Vagina (tissue), 2 donors: ENCODE data around the gene KLHL25. TPM values are rescaled to one million over a fixed set of nuclear protein-coding genes. Genes with fewer than 3 reads are reported as not detected.

Experiments
- DNase-seq, 2 donors: peaks; one replicate each; pipeline ENCODE4 v3.0.0-alpha.2; 2017; ENCODE audit errors: extremely low spot score in 2 of 2
- H3K27ac ChIP-seq: fragments of 200-600 bp; sonication (generic); one replicate; pipeline ENCODE4 v1.5.1; 2019
- H3K27me3 ChIP-seq: fragments of 200-600 bp; sonication (generic); one replicate; pipeline ENCODE4 v1.5.1; 2019
- H3K36me3 ChIP-seq, 2 donors: fragments of 200-600 bp; sonication (generic); one replicate each; pipeline ENCODE4 v1.5.1; 2017 to 2019
- H3K4me1 ChIP-seq: fragments of 200-600 bp; sonication (generic); one replicate; pipeline ENCODE4 v1.5.1; 2019
- H3K4me3 ChIP-seq, 2 donors: fragments of 200-600 bp; sonication (generic); 1 replicate in 1 of 2; 2 replicates in 1 of 2; pipeline ENCODE4 v1.5.1; 2016 to 2019
- H3K9me3 ChIP-seq: fragments of 200-600 bp; sonication (generic); one replicate; pipeline ENCODE4 v1.5.1; 2019
- POLR2A ChIP-seq, 2 donors: fragments of 450-650 bp; IDR thresholded peaks; one replicate each; pipeline ENCODE4 v1.6.1; 2017; ENCODE audit warnings: antibody characterized with exemption in 2 of 2, mild to moderate bottlenecking in 2 of 2, moderate library complexity in 2 of 2
- POLR2AphosphoS5 ChIP-seq, 2 donors: sonication (generic); formaldehyde crosslinking; IDR thresholded peaks; one replicate each; pipeline ENCODE4 v1.9.0; 2017; ENCODE audit warnings: antibody characterized with exemption in 2 of 2, mild to moderate bottlenecking in 2 of 2, low read depth in 1 of 2; ENCODE audit not compliant: insufficient read depth in 1 of 2
- intact Hi-C: fragments of 100-400 bp; cut with DNase I; formaldehyde crosslinking; loops from one replicate; pipeline ENCODE4 v1.15.1; 2023
- total RNA-seq: library from RNA; depleted of rRNA; stranded (reverse); fragments of >200 nt; gene quantifications from one replicate; pipeline ENCODE4 v1.2.3, GENCODE V29; 2016
- TF ChIP-seq, protein P1 (sequence below), 3 experiments: fragments of 450-650 bp in 2 of 3; fragments of 200-600 bp in 1 of 3; sonication (generic) in 1 of 3; IDR thresholded peaks; one replicate each; pipeline ENCODE4 v1.5.1; 2017 to 2019; ENCODE audit warnings: antibody characterized with exemption in 3 of 3, mild to moderate bottlenecking in 2 of 3, moderate library complexity in 2 of 3

The KLHL25 gene, protein sequence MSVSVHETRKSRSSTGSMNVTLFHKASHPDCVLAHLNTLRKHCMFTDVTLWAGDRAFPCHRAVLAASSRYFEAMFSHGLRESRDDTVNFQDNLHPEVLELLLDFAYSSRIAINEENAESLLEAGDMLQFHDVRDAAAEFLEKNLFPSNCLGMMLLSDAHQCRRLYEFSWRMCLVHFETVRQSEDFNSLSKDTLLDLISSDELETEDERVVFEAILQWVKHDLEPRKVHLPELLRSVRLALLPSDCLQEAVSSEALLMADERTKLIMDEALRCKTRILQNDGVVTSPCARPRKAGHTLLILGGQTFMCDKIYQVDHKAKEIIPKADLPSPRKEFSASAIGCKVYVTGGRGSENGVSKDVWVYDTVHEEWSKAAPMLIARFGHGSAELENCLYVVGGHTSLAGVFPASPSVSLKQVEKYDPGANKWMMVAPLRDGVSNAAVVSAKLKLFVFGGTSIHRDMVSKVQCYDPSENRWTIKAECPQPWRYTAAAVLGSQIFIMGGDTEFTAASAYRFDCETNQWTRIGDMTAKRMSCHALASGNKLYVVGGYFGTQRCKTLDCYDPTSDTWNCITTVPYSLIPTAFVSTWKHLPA
- 9.6 TPM for total RNA-seq

DNA sequence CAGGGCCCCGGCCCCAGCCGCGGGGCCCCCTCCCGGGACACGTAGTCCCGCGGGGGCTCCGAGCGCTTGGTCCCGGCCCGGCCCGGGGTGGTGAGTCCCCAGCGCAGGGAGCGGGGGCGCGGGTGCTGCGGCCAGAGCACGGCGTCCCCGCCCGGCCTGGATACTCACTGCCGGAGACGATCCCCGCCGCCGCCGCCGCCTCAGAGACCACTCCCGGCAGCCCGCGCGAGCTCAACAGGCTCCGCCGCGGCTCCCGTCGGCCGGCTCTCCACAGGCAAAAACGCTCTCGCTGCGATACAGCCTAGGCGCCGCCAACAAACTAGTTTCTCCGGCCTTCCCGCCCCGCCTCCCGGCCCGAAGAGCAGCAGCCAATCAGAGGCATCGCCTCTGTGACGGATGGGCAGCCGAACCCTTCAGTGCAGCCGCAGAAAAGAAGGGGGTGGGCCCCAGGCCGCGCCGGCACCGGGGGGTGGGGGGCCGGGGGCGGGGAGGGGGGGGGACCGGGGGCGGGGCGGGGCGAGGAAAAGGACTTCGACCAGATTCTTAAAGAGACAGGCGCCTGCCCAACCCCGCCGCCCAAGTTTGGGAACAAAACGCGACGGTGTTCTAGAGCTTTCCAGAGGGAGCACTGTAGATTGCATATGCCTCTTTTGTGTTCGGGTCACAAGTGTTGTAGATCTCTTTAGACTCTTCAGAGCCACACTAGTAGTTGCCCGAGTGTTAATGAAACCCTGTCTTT lies at the start of gene KLHL25:
Gene KLHL25, minus strand, starts transcription at position 328 of the 739 bp plus-strand sequence. CDS start 25,115 bp downstream, outside the sequence.
- peak; percentile 35 to 82 for TF ChIP-seq POLR2AphosphoS5 (IDR thresholded peaks at IDR 0.05; ENCODE audit: insufficient read depth in 1 of 2, low read depth in 1 of 2)
- TF ChIP-seq POLR2A (IDR thresholded peaks at IDR 0.05): peak; percentile 56 to 86
- TF ChIP-seq, protein P1, sequence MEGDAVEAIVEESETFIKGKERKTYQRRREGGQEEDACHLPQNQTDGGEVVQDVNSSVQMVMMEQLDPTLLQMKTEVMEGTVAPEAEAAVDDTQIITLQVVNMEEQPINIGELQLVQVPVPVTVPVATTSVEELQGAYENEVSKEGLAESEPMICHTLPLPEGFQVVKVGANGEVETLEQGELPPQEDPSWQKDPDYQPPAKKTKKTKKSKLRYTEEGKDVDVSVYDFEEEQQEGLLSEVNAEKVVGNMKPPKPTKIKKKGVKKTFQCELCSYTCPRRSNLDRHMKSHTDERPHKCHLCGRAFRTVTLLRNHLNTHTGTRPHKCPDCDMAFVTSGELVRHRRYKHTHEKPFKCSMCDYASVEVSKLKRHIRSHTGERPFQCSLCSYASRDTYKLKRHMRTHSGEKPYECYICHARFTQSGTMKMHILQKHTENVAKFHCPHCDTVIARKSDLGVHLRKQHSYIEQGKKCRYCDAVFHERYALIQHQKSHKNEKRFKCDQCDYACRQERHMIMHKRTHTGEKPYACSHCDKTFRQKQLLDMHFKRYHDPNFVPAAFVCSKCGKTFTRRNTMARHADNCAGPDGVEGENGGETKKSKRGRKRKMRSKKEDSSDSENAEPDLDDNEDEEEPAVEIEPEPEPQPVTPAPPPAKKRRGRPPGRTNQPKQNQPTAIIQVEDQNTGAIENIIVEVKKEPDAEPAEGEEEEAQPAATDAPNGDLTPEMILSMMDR (IDR thresholded peaks at IDR 0.05): peak in 1 of 3 experiments; percentile 21
- Histone ChIP-seq H3K27ac (peak within 1 kb of the TSS; percentile 95), H3K9me3 (no peaks in the 10 kb centered on the region), H3K4me3 (peak within 1 kb of the TSS; percentile 82 to 95), H3K27me3 (no peaks in the 10 kb centered on the region), H3K36me3 (no peaks in the 10 kb centered on the region), H3K4me1 (peaks cover 18% of the 10 kb centered on the region)
- DNase-seq: peak in 1 of 2 donors; percentile 97
- intact Hi-C loops: loop anchor here (5.0 kb wide), 1 partner anchor 42 kb away; no protein-coding TSS in a partner anchor

DNA sequence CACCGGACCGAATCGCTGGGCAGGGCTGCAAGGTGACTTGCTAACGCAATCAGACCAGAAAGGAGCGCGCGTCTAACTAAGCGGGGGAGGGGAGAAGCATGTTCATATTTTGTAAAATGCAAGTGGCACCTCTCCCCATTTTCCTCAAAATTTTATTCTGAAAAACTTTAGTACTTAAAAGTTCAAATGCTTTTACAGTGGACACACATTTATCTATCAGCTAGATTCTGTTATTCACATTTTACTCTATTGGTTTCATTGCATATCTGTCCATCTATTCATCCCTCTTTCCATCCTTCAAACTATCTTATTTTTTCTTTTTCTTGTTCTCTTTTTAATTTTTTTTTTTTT lies 46.1 kb upstream of the KLHL25 start:
- H3K9me3 ChIP-seq: no peaks in the 10 kb centered on the region
- H3K27ac ChIP-seq: no peak overlapping the region
- H3K4me1 ChIP-seq: peaks cover 4% of the 10 kb centered on the region
- peak overlapping the region; percentile 17 to 27 for H3K4me3 ChIP-seq
- intact Hi-C loops: no loop called here
- no peaks in the 10 kb centered on the region for H3K27me3 ChIP-seq
- DNase-seq: no peak
- TF ChIP-seq POLR2A (IDR thresholded peaks at IDR 0.05) (no peak), POLR2AphosphoS5 (IDR thresholded peaks at IDR 0.05; ENCODE audit: insufficient read depth in 1 of 2, low read depth in 1 of 2) (no peak)
- TF ChIP-seq, protein P1 (IDR thresholded peaks at IDR 0.05): no peak
- H3K36me3 ChIP-seq: no peaks in the 10 kb centered on the region

DNA sequence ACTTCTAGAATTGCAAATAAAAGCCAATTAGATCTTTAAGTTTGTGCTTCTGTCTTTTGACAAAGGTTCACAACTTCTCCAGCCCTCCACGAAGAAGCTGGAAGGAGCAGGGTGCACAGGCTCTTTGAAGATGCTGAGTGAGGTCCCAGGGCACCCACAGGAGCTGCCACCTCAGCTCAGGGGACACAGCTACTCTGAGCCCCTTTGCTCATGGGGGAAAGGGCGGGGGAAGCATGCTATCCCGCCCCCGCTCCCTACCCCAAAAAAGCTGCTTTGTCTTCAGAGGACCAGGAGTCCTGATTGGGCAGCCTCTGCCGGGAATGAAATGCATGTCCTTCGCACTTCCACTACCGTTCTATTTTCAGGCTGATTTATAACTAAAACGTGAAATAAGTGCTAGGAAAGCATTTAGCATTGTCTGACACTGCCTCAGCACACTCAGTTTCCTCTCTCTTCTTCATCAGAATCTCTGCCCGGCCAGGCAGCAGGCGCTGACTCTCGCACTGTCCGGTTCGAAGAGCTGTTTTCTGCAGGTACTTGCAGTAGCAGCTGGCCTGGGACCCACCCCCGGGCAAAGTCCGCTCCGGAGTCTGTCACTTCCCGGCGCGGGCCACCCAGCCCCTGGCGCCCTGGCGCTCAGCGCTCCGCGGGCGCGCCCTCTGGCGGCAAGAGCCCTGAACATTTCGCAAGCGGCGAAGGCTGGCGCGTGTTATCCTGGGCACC lies 45.5 kb upstream of the KLHL25 start:
- Histone ChIP-seq H3K27me3 (no peaks in the 10 kb centered on the region), H3K4me3 (peak overlapping the region; percentile 17 to 27), H3K4me1 (peaks cover 4% of the 10 kb centered on the region), H3K9me3 (no peaks in the 10 kb centered on the region), H3K36me3 (no peaks in the 10 kb centered on the region), H3K27ac (no peak overlapping the region)
- DNase-seq: no peak
- intact Hi-C loops: no loop called here
- TF ChIP-seq POLR2AphosphoS5 (IDR thresholded peaks at IDR 0.05; ENCODE audit: insufficient read depth in 1 of 2, low read depth in 1 of 2): peak; percentile 21 to 48
- TF ChIP-seq POLR2A (IDR thresholded peaks at IDR 0.05): no peak
- TF ChIP-seq, protein P1 (IDR thresholded peaks at IDR 0.05): peak; percentile 67 to 87 (median 80)

DNA sequence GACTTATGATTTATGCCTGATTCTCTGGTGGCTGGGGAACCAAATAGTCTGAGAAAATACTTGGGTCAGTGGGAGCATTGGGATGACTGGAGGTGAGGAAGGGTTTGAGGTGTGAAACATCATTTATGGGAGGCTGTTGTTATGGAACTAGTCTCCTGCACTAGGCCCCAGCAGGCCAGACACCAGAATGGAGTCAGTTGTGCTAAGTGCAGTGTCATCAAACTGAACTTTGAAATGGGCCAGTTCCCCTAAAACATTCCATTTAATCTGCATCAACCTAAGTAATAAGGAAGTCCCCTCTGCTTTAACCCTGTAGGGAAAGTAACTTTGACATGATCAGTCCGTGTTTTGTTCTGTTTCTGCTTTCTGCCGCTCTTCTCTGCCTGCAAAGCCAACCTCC lies 44.9 kb upstream of the KLHL25 start:
- DNase-seq: no peak
- Histone ChIP-seq H3K27me3 (no peaks in the 10 kb centered on the region), H3K4me1 (peaks cover 4% of the 10 kb centered on the region), H3K9me3 (no peaks in the 10 kb centered on the region), H3K36me3 (no peaks in the 10 kb centered on the region), H3K27ac (no peak overlapping the region), H3K4me3 (no peak overlapping the region)
- intact Hi-C loops: loop anchor here (10.0 kb wide), 1 partner anchor 545 kb away; no protein-coding TSS in a partner anchor
- TF ChIP-seq POLR2AphosphoS5 (IDR thresholded peaks at IDR 0.05; ENCODE audit: insufficient read depth in 1 of 2, low read depth in 1 of 2) (no peak), POLR2A (IDR thresholded peaks at IDR 0.05) (no peak)
- TF ChIP-seq, protein P1 (IDR thresholded peaks at IDR 0.05): no peak
